Embryonic facial prominence (tissue), 1 donor: ENCODE results near the gene DAD1.
"Not testable (repeated sequence)": the region's sequence is repeated elsewhere in the genome, so short reads cannot be mapped to it uniquely, and the experiment has no call there.

Source experiments
- DNase-seq: peaks from one replicate; pipeline ENCODE4 v3.0.0-alpha.2; 2016; ENCODE audit errors: extremely low spot score

Gene DAD1

DNA sequence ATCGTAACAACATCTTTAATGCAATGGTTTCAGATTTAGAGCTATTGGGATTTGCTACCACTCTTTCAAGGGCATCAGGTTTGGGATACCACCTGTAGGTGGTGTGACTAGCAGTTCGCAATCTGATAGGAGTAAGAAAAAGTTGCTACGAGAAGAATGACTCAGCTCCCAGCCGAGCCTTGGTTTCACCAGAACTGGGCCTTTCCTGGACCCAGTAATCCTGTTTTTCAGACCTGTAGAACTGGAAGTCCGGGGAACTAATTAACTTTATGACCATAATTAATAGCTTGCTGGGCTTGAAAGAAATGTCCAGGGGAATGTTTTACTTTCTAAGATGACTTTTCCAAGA lies 9.8 kb upstream of the DAD1 start:
- DNase-seq: peak; percentile 30

DNA sequence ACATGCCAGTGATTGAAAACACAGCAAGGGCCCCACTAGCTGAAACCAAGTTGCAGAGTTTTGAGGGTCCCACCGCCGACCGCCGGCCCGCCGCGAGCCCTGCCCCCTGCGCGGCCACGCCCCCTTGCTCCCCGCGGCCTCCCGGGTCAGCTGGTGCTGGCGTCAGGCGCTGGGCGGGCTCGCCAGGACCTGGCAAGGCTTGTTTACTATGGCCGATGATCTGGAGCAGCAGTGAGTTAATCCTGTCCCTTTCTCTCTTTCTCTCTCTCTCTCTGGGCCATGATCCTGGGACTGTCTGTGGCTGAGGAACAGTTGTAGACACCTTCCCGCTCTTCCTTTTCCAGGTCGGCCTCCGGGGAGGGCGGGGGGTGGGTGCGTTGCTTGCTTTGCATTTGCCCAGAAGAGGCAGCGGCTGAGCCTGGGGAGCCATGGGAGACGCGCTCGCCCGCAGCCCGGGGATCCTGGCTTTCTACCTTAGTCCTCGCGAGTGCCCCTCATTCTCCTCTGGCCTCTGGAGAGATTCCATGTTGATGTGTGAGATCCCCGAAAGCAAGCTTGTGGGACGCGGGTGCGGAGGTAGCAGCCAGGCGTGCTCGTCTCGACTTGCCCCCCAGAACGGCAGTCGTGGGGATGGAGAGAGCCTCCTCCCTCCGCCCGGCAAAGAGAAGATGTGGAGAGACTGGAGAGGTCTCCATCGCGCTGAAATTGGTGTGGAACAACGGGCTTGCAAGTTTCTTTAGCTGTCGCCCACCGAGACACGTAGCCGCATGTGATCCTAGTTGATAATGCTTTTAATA lies 9.3 kb upstream of the DAD1 start, which contains the start of gene ABHD4:
Gene ABHD4, plus strand, starts transcription at position 202 of the 797 bp plus-strand sequence. Its CDS starts 7 bp downstream, at position 209.
- peak; percentile 68 for DNase-seq

DNA sequence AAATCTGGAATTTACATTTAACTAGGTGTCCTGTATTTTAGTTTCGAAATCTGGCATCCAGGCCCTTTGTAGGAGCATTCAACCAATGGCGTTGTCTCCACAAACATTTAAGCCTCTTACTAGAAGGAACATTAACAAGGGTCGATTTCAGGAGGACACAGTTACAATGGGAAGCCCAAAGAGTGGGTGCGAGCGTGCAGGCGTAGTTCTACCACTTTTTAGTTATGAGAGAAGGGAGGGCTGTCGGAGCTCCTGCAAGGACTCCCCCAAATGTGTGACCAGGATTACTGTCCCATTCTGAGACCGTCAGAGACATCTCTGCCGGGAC lies 8.7 kb upstream of the DAD1 start:
- DNase-seq: no peak

DNA sequence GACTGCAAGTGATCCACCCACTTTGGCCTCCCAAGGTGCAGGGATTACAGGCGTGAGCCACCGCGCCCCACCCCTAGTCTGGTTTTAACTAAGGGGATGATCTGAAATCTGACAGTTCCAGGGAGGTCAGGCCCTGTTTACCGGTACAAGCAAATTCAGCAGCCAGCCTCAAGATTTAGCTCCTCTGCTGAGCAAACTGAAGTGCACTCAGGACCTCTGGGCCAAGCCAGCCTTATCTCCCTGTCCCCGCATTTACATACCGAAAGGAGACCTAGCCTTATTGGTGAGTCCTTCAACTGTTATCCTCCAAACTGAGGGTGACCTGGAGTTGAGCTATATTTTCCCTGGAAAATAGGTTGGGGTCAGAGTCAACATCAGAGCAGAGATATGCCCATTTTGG lies 8.2 kb upstream of the DAD1 start:
- DNase-seq: no peak

DNA sequence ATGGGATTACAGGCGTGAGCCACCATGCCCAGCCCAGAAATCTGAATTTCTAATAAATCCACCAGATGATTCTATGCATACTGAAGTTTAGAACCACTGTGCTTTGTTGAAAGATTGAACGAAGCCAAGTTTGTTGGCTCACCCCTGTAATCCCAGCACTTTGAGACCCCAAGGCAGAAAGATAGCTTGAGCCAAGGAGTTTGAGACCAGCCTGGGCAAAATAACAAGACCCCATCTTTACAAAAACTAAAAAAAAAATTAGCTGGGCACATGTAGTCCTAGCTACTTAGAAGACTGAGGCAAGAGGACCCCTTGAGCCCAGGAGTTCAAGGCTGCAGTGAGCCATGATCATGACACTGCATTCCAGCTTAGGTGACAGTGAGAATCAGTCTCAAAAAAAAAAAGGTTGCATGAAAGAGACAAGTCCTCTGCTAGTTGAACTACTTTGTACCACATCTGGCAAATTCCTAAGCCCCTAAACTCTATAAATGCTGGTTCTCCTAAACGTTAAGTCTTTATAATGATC lies 7.4 kb upstream of the DAD1 start:
- no peak for DNase-seq

DNA sequence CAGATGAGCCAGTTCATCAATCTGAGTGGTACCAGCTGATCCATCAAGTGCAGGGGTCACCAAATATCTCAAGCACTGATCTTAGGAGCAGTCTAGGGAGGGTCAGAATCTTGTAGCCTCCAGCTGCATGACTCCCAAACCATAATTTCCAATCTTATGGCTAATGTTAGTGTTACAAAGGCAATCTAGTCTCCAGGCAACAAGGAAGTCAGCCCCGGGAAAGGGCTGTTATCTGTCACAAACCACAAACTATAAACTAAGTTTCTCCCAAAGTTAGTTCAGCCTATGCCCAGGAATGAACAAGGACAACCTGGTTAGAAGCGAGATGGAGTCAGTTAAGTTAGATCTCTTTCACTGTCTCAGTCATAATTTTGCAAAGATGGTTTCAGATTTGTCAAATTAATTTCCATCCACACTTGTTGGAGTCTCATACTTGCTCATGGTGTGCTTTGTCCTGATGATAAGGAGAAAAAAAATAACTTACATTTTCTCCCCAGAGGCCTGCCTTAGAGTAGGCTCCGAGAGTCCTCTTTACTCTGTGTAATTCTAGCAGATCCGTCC lies 5.2 kb upstream of the DAD1 start:
- no peak for DNase-seq

DNA sequence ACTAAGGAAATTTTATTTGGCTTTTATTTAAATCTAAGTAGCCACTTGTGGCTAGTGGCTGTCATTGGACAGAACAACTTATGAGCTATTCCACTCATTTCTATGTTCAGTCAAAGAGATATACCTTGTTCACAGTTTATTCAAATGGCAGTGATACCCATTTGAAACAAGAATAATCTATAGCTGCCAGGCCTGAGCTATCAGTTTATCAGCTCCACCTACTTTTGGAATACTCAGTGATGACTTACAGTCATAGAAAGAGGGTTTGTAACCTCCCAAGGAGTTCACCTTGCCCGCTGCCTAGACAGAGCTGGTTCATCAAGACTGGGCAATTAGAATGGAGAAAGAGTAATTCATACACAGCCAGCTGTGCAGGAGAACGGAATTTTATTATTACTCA lies 4.6 kb upstream of the DAD1 start:
- no peak for DNase-seq

DNA sequence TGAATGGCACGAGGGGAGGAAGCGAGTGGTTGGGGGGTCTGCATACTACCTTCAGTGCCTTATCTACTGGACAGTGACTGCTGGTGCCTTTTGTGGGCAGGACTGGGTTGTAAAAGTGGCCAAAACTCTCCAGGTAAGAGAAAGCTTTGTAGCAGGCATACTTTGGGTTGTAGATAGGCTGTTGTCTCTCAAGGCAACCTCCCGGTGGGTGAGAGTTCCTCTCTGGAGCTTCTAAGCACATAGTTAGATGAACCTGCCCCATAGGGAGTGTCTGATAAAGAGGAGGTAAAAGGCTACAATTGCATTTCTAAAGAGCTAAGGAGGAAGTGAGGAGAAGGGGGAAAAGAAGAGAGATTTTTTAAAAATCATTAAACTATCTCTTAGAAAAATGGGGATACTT lies 4.2 kb upstream of the DAD1 start:
- DNase-seq: no peak

DNA sequence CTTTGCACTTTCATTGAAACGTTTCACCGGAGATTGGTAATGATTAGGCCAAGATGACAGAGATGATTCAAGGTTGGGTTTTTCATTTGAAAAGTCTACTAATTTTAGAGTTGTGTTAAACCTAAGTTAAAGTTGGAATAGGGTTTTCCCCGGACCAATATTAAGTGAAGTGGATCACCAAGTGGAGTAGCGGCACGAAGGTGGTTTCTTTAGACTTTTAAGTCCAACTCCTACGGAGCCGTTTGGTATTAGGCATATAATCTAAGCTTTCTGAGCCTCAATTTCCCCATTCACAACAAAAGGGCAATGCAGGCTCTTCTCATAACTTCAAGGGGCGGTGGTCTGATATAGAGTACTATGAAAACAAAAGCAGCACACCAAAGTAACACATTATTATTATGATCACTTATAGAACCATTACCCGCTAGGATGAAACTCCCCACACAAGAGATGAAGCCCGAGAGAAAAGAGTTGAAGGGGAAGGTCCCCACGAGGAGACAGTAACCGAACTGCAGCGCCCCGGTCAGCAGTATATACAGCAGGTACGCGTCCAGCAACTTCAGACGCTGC lies 413 bp downstream of the DAD1 start:
- no peak for DNase-seq

DNA sequence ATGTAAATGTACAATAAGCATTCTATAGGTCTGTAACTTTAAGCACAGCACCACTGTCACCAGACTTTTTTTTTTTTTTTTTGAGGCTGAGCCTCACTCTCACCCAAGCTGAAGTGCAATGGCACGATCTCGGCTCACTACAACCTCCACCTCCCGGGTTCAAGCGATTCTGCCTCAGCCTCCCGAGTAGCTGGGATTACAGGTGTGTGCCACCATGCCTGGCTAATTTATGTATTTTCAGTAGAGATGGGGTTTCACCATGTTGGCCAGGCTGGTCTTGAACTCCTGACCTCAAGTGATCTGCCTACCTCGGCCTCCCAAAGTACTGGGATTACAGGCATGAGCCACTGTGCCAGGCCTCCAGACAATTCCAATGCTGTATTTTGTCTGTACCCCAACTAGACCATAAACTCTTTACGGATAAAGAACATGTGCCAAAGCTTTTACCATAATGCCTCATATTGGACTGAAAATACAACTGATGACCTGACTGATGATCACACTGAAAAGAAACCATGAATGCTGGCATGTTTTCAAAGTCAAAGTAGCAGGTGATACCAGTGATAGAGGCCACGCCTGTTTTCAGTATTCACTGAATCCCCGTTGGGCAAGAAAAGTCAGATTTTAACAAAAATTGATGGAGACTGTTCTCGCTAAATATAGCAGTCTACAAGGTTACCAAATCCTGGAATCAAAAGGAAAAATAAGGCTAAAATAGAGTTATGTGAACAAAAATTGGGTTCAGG lies 1.2 kb downstream of the DAD1 start:
- DNase-seq: not testable (repeated sequence)

DNA sequence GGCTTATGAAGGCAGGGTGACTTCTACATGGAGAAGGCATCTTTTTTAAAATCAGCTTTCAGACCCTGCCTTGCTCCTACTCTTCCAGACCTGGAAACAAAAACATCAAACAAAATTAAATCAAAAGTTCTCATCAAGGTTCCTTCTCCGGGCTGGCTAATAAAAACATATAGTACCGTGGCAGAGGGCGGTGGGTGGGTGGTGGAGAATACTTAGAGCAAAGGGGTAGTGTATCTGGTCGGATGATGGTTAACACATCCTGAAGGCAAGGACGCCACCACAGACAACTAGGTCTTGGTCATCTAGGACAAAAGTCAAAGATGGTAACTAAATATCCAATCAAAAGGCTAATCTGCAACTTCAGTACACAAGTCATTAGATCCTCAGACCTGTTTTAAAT lies 1.8 kb downstream of the DAD1 start:
- DNase-seq: no peak

DNA sequence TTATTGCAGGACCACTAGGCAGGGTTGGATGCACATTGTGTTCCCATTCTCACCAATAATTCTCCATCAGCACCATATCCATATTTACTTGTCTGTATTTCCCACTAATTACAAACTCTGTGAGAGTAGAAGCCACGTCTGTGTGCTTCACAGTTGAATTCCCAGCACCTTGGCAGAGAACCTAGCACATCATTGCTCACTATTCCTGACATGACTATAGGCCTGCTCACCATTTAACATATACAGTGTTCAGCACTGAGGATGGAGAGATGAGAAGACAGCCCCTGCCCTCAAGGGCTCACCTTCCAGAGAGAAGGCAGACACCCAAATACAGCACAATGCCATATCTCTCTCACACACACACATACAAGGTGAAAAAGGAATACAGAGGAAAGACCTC lies 5.0 kb downstream of the DAD1 start:
- DNase-seq: no peak

DNA sequence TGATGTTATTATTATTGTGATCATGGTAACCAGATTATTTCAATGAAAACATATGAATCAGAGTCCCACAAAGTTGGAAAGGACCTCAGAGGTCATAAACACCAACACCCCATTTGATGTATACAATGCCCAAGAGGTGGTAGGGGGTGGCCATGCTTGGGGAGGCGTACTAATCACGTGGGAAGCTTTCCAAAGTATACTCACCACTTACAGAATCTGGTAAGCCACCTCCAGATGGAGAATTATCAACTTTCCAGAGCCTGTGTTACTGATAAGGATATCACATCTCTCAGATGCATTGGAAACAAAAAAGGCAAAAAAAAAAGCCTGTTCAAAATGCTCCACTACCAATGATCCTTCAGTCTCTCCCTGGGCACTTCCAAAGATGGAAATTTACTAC lies 8.4 kb downstream of the DAD1 start:
- no peak for DNase-seq

DNA sequence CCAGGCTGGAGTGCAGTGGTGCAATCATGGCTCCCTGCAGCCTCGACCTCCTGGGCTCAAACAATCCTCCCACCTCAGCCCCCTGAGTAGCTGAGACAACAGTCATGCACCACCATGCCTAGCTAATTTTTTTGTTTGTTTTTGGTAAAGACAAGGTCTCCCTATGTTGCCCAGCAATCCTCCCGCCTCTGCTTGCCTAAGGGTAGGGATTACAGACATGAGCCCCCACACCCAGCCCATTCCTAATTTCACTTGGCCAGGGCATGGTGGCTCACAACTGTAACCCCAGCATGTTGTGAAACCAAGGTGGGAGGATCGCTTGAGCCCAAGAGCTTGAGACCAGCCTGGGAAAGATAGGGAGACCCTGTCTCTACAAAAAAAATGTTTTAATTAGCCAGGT lies 9.1 kb downstream of the DAD1 start:
- DNase-seq: no peak

DNA sequence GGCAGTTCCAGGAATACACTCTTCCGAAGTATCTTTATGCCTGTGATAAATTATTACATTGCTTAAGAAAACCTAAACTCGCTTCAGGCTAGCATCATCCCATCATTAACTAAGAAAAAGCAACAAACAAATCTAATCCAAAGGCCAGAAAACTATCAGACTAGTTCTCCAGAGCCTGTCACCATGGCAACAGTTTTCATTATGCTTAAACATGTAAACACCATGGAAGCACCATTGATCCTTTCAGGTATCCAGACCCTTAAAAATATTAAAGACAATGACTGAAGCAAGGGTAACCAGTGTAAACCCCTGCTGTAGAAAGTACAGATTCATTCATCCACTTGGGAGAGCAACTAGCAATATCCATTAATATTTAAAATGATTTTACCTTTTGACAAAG lies 9.8 kb downstream of the DAD1 start:
- no peak for DNase-seq

DNA sequence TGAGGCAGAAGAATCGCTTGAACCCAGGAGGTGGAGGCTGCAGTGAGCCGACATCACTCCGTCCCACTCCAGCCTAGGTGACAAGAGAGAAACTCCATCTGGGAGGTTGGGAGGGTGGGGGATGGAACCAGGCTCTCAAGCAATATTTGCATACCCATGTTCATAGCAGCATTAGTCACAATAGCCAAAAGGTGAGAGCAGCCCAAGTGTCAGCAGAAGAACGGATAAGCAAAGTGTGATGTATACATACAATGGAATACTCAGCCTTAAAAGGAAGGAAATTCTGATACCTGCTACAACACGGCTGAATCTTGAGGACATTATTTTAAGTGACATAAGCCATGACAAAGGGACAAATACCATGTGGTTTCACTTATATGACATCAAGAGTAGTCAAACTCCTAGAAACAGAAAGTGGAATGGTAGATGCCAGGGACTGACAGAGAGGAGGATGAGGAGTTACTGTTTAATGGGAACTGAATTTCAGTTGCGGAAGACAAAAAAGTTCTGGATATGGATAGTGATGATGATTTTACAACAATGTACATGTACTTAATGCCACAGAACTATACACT lies 11.6 kb downstream of the DAD1 start:
- DNase-seq: no peak

DNA sequence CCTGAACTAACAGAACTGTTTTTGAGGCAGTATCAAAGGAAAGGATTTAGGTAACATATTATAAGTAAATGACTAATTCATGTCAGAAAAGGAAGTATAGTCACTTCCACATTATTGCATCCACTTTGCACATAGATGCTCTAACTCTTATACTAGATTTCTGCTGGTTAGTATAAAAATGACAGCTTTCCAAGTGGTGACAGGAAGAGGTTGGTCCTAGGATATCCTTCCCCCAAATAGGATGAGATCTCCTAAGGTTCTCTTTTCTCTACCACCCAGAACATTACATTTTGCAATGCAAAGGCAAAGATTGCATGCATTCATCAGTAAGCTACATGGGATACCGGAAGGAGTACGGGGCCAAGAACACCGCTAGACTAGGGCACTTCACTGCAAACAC lies 15.2 kb downstream of the DAD1 start:
- DNase-seq: no peak

DNA sequence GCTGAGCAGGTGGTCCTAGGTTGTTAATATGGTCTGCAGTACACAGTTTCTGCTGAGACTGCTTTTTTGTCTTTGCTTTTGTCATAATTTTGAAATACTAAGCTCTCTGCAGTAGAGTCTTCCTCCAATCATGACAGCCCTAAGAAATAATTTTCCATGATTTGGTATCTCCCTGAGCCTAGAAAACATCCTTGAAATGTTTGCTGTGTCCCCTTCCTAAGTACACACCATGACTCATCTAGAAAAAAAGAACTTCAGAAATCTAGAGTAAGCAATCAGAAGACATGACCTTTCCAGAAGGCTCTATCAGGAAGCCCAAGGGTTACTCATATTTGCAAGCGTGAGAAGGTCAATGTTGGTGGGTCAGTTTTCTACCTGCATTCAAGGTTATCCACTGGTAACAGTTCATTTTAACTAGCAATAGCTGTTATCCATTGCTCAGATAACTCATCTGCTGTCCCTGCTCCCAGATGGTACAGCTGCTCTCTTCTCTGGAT lies 16.4 kb downstream of the DAD1 start:
- no peak for DNase-seq

DNA sequence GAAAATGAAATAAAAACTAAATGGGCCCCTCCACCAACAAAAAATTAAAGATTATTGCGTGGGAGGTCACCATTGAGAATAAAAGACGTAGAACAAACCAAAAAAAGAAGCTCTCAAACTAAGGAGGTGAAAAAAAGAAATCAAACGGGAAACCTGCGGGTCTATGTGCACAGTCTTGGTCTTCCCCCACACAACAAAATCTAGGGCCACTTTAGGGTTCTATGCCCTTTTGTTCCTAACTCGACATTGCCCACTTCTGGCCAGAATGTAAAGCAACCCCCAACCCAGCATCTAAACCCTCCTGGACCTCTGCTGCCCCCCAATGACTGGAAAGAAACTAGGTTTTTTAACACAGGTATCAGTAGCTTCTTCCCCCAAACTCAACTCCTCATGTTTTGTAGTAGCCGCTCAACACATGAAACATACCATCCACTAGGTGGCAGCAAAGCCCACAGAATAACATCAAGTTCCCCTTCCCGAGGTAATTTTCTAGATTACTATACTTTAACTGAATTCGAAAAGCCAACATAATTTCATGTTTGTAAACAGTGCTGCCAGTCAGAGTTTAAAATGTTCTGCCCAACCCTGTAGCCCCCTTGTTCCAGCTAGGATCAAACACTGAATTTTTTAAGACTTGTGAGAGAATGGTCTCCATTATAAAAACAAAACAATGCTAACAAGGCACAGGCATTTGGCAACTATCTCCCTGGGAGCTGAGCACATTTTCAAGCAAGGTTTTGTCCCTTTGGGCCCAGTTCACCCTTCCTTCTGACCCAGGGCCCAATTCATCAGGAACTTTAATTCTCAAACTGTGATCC lies 18.7 kb downstream of the DAD1 start:
- peak; percentile 82 for DNase-seq

DNA sequence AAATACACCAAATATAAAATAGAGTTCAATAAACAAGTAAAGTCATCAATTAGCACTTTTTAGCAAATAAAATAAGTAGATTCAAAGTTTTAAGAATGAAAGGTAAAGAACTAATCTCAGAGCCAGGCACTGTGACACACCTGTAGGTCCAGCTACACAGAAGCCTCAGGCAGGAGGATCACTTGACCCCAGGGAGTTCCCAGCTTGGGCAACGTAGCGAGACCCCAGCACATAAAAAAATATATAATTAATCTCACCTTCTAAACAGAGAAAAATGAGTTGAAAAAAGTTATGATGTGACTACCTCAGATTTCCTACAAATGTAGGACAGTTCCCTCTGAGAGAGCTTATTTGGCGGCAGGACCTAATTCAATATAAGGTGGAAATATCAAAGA lies 19.3 kb downstream of the DAD1 start:
- no peak for DNase-seq

DNA sequence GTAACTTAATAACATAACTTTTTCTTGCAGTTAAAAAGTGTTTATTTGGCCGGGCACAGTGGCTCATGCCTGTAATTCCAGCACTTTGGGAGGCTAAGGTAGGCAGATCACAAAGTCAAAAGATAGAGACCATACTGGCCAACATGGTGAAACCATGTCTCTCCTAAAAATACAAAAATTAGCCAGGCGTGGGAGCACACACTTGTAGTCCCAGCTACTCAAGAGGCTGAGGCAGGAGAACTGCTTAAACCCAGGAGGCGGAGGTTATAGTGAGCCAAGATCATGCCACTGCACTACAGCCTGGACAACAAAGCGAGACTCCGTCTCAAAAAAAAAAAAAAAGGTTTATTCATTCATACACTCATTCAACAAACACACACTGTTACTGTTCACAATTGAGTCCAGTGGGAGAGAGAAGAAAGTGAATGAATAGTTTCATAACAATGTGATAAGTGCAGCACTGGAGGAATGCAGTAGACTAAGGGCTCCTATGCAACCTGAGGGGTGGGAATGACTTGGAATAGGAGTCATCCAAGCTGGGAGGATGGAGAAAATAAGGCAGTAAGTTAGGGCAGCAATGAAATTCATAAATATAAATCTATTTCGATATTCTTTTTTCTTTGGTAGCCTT lies 19.8 kb downstream of the DAD1 start:
- DNase-seq: no peak
